ENCODE results near the gene GNG4. TPM values are rescaled to one million over a fixed set of nuclear protein-coding genes. Genes with fewer than 3 reads are reported as not detected.
"Not testable (repeated sequence)": the region's sequence is repeated elsewhere in the genome, so short reads cannot be mapped to it uniquely, and the experiment has no call there.

GNG4 gene
- total RNA-seq, 1 donor from 2014 or later, result 3.7 TPM

GRCh38 chr1:235650341-235651169 is 971 bp upstream of the GNG4 start:
- intact Hi-C loops (cut with micrococcal nuclease), result loop anchor here (1.0 kb wide), 1 partner anchor 8 kb away; no protein-coding TSS in a partner anchor

DNA sequence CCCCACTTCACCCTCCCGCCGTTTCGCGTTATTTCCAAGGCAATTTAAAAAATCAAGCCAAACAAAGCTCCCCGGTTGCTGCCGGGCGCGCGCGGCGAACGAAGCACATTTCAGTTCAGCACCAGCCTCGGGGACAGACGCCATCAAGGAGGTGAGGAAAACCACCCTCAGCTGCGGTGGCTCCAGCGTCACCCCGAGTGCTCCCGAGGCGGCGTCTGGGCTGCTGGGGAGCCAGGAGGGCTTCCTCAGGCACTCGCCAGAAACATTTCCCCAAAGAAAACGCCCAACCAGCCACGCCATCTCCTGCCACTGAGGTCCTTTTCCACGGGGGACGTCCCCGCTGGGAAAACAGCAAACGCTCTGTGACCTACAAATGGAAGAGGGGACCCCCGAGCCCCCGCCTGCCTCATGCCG is 623 bp downstream of the GNG4 start:
- intact Hi-C loops (cut with micrococcal nuclease), result loop anchor here (2.0 to 10.0 kb wide), 2 partner anchors 322 to 416 kb away; partner anchors contain the start of gene NID1

- intact Hi-C loops (cut with micrococcal nuclease), result loop anchor here (2.0 to 10.0 kb wide), 2 partner anchors 322 to 416 kb away; partner anchors contain the start of gene NID1
Measured at GRCh38 chr1:235648407-235648907, 1.1 kb downstream of the GNG4 start.

DNA sequence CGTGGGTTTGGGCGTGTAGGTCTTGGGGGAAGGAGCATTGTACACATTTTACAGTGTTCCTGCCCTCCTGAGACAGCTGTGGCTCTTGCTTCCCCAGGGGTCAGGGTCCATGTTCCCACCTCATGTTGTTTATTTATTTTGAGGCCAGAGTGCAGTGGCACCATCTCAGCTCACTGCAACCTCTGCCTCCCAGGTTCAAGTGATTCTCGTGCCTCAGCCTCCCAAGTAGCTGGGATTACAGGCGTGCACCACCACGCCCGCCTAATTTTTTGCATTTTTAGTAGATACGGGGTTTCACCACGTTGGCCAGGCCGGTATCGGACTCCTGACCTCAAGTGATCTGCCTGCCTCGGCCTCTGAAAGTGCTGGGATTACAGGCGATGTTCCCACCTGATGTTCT is 2.0 kb downstream of the GNG4 start:
- intact Hi-C loops (cut with micrococcal nuclease), result loop anchor here (10.0 kb wide), 1 partner anchor 417 kb away; the partner anchor contains the start of gene NID1

- intact Hi-C loops (cut with micrococcal nuclease), result loop anchor here (10.0 kb wide), 1 partner anchor 418 kb away; the partner anchor contains the start of gene NID1
Measured at GRCh38 chr1:235646463-235646862, 3.1 kb downstream of the GNG4 start.

DNA sequence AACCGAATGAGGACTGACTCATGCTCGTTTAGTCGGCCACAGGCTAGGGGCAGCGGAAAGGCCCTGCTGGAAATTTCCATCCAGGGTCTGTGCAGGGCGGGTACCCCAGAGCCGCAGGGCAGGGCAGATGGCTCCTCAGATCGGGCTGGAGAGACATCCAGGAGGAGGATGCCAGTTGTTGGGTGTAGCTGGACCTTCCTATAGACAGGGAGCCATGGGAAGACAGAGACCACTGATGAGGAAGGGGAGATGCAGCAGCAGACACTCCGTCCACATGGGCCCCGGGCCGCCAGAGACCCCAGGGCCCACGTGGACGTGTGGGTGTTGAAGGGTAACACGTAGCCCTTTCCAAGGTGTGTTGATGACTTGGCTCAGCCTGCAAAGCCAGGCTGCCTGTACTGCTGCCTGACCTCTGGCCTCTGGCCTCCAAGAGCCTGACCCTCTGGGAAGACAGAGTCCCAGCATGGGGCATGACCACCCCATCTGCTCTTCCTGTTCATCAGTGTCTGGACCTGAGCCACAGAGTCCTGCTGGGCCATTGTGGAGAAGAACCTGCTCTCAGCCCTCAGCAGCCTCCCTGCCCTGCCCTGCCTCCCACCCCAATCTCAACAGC is 4.8 kb downstream of the GNG4 start:
- intact Hi-C loops (cut with micrococcal nuclease), result loop anchor here (5.0 to 10.0 kb wide), 3 partner anchors 53 to 632 kb away; partner anchors contain the start of gene NID1

DNA sequence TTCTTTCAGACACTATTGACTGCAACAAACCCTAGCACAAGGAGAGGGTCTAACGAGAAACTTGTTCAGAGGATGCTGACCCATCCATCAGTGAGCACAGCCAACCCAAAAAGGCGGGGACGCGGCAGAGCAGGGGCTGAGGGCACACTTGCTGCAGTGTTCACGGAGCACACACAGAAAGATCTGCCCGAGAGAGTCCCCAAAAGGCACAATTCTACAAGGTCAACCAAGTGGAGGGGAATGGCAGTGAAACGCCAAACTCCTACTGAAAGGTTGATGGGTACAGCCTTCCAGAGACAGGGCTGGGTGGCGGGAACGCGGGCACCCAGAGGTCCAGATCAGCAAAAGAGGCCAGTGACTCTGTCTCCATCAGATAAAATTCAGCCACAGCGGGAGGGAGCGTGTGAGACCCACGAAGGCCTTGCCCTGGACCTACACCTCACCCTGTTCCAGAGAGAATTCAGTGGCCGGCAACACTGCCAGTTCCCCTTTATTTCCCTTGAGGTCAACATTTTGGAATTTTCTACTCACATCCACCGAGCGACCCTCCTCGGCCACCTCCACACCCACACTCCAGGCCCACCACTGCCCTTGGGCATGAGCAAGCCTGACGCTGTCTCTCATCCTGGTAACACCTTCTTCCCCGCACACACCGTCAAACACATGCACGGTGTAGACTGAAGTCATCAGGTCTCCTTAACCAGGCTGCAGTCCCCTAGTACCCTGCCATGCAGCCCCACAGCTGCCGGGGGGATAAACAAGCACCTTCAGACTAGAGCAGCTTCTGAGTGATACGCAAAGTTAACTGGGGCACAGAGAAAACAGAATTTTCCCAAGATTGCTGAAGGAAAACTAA is 5.5 kb downstream of the GNG4 start:
- intact Hi-C loops (cut with micrococcal nuclease), result loop anchor here (2.0 to 10.0 kb wide), 5 partner anchors 53 to 632 kb away; partner anchors contain the start of genes ARID4B, GGPS1 and NID1

DNA sequence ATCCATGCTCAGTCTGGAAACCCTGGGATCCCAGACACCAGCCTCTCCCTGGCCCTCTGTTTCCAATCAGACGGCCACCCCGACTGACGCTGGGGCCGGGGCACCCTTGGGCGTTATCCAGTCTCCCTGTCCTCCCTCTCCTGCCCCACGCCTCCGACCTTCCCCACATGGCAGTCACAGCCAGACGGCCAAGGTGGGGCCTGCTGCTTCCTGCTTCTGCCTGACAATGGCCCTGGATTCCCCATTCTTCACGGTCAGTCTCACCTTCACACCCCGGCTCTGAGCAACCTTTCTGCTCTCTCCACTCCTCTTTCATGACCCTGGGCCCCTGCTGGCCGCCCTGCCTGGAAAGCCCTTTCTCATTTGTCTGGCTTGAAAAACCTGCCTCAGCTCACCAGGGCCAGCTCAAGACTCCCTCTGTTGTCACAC is 6.6 kb downstream of the GNG4 start:
- intact Hi-C loops (cut with micrococcal nuclease), result loop anchor here (1.0 to 10.0 kb wide), 10 partner anchors 7 to 631 kb away; partner anchors contain the start of genes ARID4B, B3GALNT2, GGPS1 and NID1

- intact Hi-C loops (cut with micrococcal nuclease), result loop anchor here (1.0 to 10.0 kb wide), 10 partner anchors 8 to 630 kb away; partner anchors contain the start of genes ARID4B, B3GALNT2, GGPS1 and NID1
Measured at GRCh38 chr1:235642011-235642942, 7.3 kb downstream of the GNG4 start.

DNA sequence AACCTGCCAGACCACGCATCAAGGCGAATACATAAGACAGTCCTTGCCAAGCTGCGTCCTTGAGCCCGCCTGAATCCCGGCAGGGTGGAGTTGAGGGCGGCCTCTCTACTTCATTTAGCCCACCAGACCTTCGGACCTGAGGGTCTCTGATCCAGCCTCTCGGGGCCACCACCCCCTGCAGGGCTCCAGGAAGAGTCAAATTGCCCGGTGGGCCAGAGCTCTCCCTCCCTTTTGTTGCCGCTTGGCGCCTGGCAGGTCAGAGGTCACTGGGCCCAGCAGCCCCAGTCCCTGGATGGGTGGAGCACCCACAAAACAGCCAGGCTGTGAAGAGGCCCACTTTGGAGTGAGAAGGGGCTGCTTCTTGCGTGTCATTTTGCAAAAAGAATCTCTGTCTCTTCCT is 9.0 kb downstream of the GNG4 start:
- intact Hi-C loops (cut with micrococcal nuclease), result loop anchor here (5.0 to 10.0 kb wide), 3 partner anchors 57 to 628 kb away; partner anchors contain the start of gene NID1

- intact Hi-C loops (cut with micrococcal nuclease), result loop anchor here (5.0 to 10.0 kb wide), 3 partner anchors 58 to 627 kb away; partner anchors contain the start of gene NID1
Measured at GRCh38 chr1:235639226-235640205, 10.1 kb downstream of the GNG4 start.

- intact Hi-C loops (cut with micrococcal nuclease), result not testable (repeated sequence)
Measured at GRCh38 chr1:235638612-235639011, 11.0 kb downstream of the GNG4 start.

- intact Hi-C loops (cut with micrococcal nuclease), result no loop called here
Measured at GRCh38 chr1:235637756-235638534, 11.6 kb downstream of the GNG4 start.

DNA sequence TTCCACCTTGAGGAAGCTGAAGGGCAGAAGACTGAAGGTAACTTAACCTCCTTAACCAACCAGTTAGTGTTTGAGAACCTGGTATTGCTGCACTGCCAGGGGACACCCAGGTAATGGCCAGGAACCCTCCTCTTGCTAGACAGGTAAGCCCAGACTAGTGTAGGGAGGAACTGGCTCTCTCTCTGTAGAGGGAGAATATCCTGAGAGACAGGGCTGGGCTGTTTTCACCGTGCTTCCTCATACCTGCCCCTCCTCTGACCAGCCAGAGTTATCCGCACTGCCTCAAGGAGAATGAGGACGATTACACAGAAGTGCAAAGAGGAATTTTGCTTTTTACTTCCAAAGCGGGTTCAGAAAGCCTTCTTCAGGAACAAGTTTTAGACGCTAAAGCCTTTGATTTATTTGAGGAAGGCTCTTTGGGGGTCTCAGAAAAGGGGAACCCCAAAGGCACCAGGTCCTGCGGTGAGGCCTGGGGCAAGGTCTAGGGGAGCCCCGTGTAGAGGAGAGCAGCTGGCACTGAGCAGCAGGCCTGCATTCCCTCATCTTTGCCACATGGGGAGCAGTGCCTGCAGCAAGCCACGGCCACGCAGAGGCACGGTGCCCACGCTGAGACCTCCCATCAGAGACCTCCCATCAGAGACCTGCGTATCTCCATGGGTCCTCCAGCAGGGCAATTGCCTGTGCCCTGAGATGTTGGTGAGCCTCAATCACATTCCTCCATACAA is 13.5 kb downstream of the GNG4 start:
- intact Hi-C loops (cut with micrococcal nuclease), result no loop called here

- intact Hi-C loops (cut with micrococcal nuclease), result no loop called here
Measured at GRCh38 chr1:235632506-235633401, 16.8 kb downstream of the GNG4 start.

DNA sequence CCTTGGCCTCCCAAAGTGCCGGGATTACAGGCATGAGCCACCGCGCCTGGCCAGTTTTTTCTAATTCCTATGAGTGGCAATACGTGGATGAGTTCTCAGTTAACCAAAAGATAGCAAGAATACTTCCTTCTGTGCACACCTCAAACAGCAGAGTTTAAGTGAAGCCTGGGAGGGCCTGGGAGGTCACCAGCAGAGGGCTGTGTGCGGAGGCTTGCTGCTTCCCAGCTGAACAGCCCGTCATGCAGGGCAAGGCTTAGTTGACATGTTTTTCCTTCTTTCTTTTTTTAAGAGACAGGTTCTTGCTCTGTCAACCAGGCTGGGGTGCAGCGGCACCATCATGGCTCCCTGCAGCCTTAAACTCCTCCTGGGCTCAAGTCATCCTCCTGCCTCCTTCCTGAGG is 17.8 kb downstream of the GNG4 start:
- intact Hi-C loops (cut with micrococcal nuclease), result no loop called here

Measured in T-helper 1 cell treated with Interleukin-12 subunit alpha and Interleukin-12 subunit beta and Interleukin-4 antibody, amounts not matched to agents 30 ng/mL and 1 ng/mL, for 36 hours (primary cell).